Fibroblast of lung (primary cell): Measurements from ENCODE around the gene NANS. TPM values are rescaled to one million over a fixed set of nuclear protein-coding genes. Genes with fewer than 3 reads are reported as not detected.

ENCODE experiments used
- DNase-seq, 2 donors: peaks; one replicate each; pipeline versions ENCODE4 v3.0.0 to v3.0.0-alpha.2; 2010; ENCODE audit warnings: low read depth in 2 of 2
- H2AFZ ChIP-seq: 2 replicates; pipeline ENCODE4 v1.5.1; 2012; ENCODE audit warnings: low read length, control low read depth, inconsistent platforms
- H3K27ac ChIP-seq: 2 replicates; pipeline ENCODE4 v1.5.1; 2011; ENCODE audit warnings: low read length, control low read depth; ENCODE audit not compliant: insufficient read depth
- H3K27me3 ChIP-seq: 2 replicates; pipeline ENCODE4 v1.5.1; 2011; ENCODE audit warnings: mild to moderate bottlenecking, low read length; ENCODE audit not compliant: control insufficient read depth, insufficient read depth
- H3K36me3 ChIP-seq: 2 replicates; pipeline ENCODE4 v1.5.1; 2011; ENCODE audit warnings: low read length; ENCODE audit not compliant: control insufficient read depth, insufficient read depth
- H3K4me1 ChIP-seq: 2 replicates; pipeline ENCODE4 v1.5.1; 2011; ENCODE audit warnings: low read length; ENCODE audit not compliant: control insufficient read depth, insufficient read depth; ENCODE audit errors: extremely low read depth
- H3K4me2 ChIP-seq: 2 replicates; pipeline ENCODE4 v1.5.1; 2011; ENCODE audit warnings: low read length, control low read depth; ENCODE audit not compliant: insufficient read depth; ENCODE audit errors: extremely low read depth
- H3K4me3 ChIP-seq, 4 experiments: fragments of 200-600 bp in 1 of 4; sonication (generic) in 1 of 4; replicated peaks in 1 of 4; 2 replicates each; pipeline ENCODE4 v1.5.1; 2011 to 2016; ENCODE audit warnings: low read length in 4 of 4, low read depth in 3 of 4, mild to moderate bottlenecking in 3 of 4, control low read depth in 2 of 4, inconsistent platforms in 1 of 4, mixed read lengths in 1 of 4; ENCODE audit not compliant: insufficient read depth in 1 of 4; ENCODE audit errors: control extremely low read depth in 1 of 4
- H3K79me2 ChIP-seq: 2 replicates; pipeline ENCODE4 v1.5.1; 2012; ENCODE audit warnings: mild to moderate bottlenecking, low read length, inconsistent platforms; ENCODE audit not compliant: control insufficient read depth, insufficient read depth
- H3K9ac ChIP-seq: 2 replicates; pipeline ENCODE4 v1.5.1; 2011; ENCODE audit warnings: mild to moderate bottlenecking, low read length, control low read depth; ENCODE audit not compliant: insufficient read depth
- H3K9me3 ChIP-seq: 2 replicates; pipeline ENCODE4 v1.5.1; 2012; ENCODE audit warnings: low read depth, low read length; ENCODE audit not compliant: control insufficient read depth, insufficient read depth
- H4K20me1 ChIP-seq: 2 replicates; pipeline ENCODE4 v1.5.1; 2011; ENCODE audit warnings: low read length; ENCODE audit not compliant: control insufficient read depth, insufficient read depth; ENCODE audit errors: extremely low read depth
- CTCF ChIP-seq, 2 donors: IDR thresholded peaks in 1 of 2; conservative IDR thresholded peaks in 1 of 2; 1 replicate in 1 of 2; 2 replicates in 1 of 2; pipeline ENCODE4 v1.5.1; 2011 to 2012; ENCODE audit warnings: low read length in 2 of 2, control low read depth in 1 of 2, inconsistent platforms in 1 of 2, low read depth in 1 of 2, mild to moderate bottlenecking in 1 of 2
- EZH2 ChIP-seq: IDR thresholded peaks from 2 replicates; pipeline ENCODE4 v1.5.1; 2012; ENCODE audit warnings: low read length, control low read depth, mild to moderate bottlenecking; ENCODE audit errors: missing control alignments
- polyA plus RNA-seq, 2 donors: library from polyadenylated mRNA; depleted of rRNA in 1 of 2; stranded (reverse) in 1 of 2; unstranded in 1 of 2; fragments of >200 nt; gene quantifications; 2 replicates each; pipeline ENCODE4 v1.2.1, GENCODE V29; 2011 to 2012; ENCODE audit warnings: missing spikeins in 1 of 2
- total RNA-seq: library from RNA; depleted of rRNA; stranded (reverse); fragments of >200 nt; gene quantifications from 2 replicates; pipeline ENCODE4 v1.2.1, GENCODE V29; 2014

The NANS gene
- total and polyA plus RNA-seq, 2 donors (not counting 1 experiment from before 2014, with no cell fraction given) = 83.9 to 105 TPM

- Histone ChIP-seq H3K36me3 (peaks cover 7% of the 10 kb centered on the region), H3K79me2 (no peaks in the 10 kb centered on the region), H3K9me3 (no peaks in the 10 kb centered on the region), H3K4me3 (no peak overlapping the region), H2AFZ (no peak overlapping the region), H3K9ac (no peak overlapping the region), H3K4me2 (no peak overlapping the region), H3K27ac (no peak overlapping the region), H4K20me1 (no peaks in the 10 kb centered on the region), H3K27me3 (no peaks in the 10 kb centered on the region), H3K4me1 (peaks cover 12% of the 10 kb centered on the region)
- DNase-seq = peak in 1 of 2 donors; percentile 53
- no peak for TF ChIP-seq CTCF (conservative IDR thresholded peaks at IDR 0.05 in 1 of 2, IDR thresholded peaks at IDR 0.05 in 1 of 2; ENCODE audit: low read depth in 1 of 2, low read length in 2 of 2)
- no peak for TF ChIP-seq EZH2
These were observed 26.5 kb downstream of the NANS start for GRCh38 chr9:98083061-98083501.

- no peak overlapping the region for H3K27ac ChIP-seq
- no peak overlapping the region for H3K4me2 ChIP-seq
- no peak for DNase-seq
- H3K9ac ChIP-seq = no peak overlapping the region
- no peaks in the 10 kb centered on the region for H3K27me3 ChIP-seq
- no peaks in the 10 kb centered on the region for H4K20me1 ChIP-seq
- no peak overlapping the region for H2AFZ ChIP-seq
- no peak overlapping the region for H3K4me3 ChIP-seq
- TF ChIP-seq EZH2 (no peak), CTCF (conservative IDR thresholded peaks at IDR 0.05 in 1 of 2, IDR thresholded peaks at IDR 0.05 in 1 of 2; ENCODE audit: low read depth in 1 of 2, low read length in 2 of 2) (no peak)
- peaks cover 12% of the 10 kb centered on the region for H3K4me1 ChIP-seq
- H3K79me2 ChIP-seq = no peaks in the 10 kb centered on the region
- H3K9me3 ChIP-seq = no peaks in the 10 kb centered on the region
- peaks cover 7% of the 10 kb centered on the region for H3K36me3 ChIP-seq
These were observed 27.1 kb downstream of the NANS start for GRCh38 chr9:98083566-98084183.

- peaks cover 7% of the 10 kb centered on the region for H3K36me3 ChIP-seq
- DNase-seq = no peak
These were observed 27.9 kb downstream of the NANS start for GRCh38 chr9:98084396-98084795.

More at GRCh38 chr9:98084396-98084795, 27.9 kb downstream of the NANS start:
- H3K79me2 ChIP-seq = no peaks in the 10 kb centered on the region
- H3K9me3 ChIP-seq = no peaks in the 10 kb centered on the region
- peaks cover 12% of the 10 kb centered on the region for H3K4me1 ChIP-seq
- H4K20me1 ChIP-seq = no peaks in the 10 kb centered on the region
- no peaks in the 10 kb centered on the region for H3K27me3 ChIP-seq
- H2AFZ ChIP-seq = no peak overlapping the region
- H3K27ac ChIP-seq = no peak overlapping the region
- no peak overlapping the region for H3K9ac ChIP-seq
- no peak overlapping the region for H3K4me3 ChIP-seq
- TF ChIP-seq CTCF (conservative IDR thresholded peaks at IDR 0.05 in 1 of 2, IDR thresholded peaks at IDR 0.05 in 1 of 2; ENCODE audit: low read depth in 1 of 2, low read length in 2 of 2) (no peak), EZH2 (no peak)
- H3K4me2 ChIP-seq = no peak overlapping the region
